Endothelial cell of umbilical vein (primary cell): ENCODE results near the gene NEURL1B. TPM values are rescaled to one million over a fixed set of nuclear protein-coding genes. Genes with fewer than 3 reads are reported as not detected.

Source experiments
- BruUV-seq: library from RNA; stranded (reverse); fragments of 400-500 nt; replicated peaks from 2 replicates; lab custom pipeline; 2021; lab: Mats Ljungman, UMichigan
- CTCF ChIA-PET: fragments of 300-600, 350-600 bp; sonication (Branson Sonifier 250); formaldehyde crosslinking; loops from one replicate; lab custom pipeline; 2021; ENCODE audit warnings: antibody characterized with exemption, inconsistent platforms; lab: Charles Lee
- POLR2A ChIA-PET: fragments of 300-600, 350-600 bp; sonication (Branson Sonifier 250); formaldehyde crosslinking; loops from one replicate; lab custom pipeline; 2021; ENCODE audit warnings: antibody characterized with exemption, inconsistent platforms; lab: Charles Lee
- DNase-seq: peaks from one replicate; pipeline ENCODE4 v3.0.0-alpha.2; 2011; ENCODE audit warnings: low read depth, low spot score
- FAIRE-seq: peaks from 2 replicates; lab custom pipeline; 2011; peaks lifted over from hg19 to GRCh38; lab: Jason Lieb, UNC
- H2AFZ ChIP-seq: 2 replicates; pipeline ENCODE4 v1.6.0; 2012; ENCODE audit warnings: low read depth, low read length, control low read depth, inconsistent platforms
- H3K27ac ChIP-seq: 2 replicates; pipeline ENCODE4 v1.5.1; 2011; ENCODE audit warnings: low read depth, mild to moderate bottlenecking, control low read depth, low read length, moderate library complexity; ENCODE audit not compliant: insufficient read depth
- H3K27me3 ChIP-seq, 2 experiments: 2 replicates each; pipeline versions ENCODE4 v1.6.0 to v1.6.1; 2011; ENCODE audit warnings: low read length in 2 of 2, mixed read lengths in 1 of 2; ENCODE audit not compliant: control insufficient read depth in 2 of 2, insufficient read depth in 2 of 2
- H3K36me3 ChIP-seq, 2 experiments: 2 replicates in 1 of 2; 3 replicates in 1 of 2; pipeline ENCODE4 v1.5.1; 2011; ENCODE audit warnings: low read length in 2 of 2, mild to moderate bottlenecking in 1 of 2, moderate library complexity in 1 of 2; ENCODE audit not compliant: control insufficient read depth in 2 of 2, insufficient read depth in 2 of 2; ENCODE audit errors: extremely low read depth in 1 of 2
- H3K4me1 ChIP-seq: 3 replicates; pipeline ENCODE4 v1.5.1; 2011; ENCODE audit warnings: mild to moderate bottlenecking, low read length; ENCODE audit not compliant: control insufficient read depth, insufficient read depth; ENCODE audit errors: extremely low read depth
- H3K4me2 ChIP-seq: 2 replicates; pipeline ENCODE4 v1.6.1; 2011; ENCODE audit warnings: low read length, control low read depth, mixed read lengths; ENCODE audit not compliant: insufficient read depth
- H3K4me3 ChIP-seq, 3 experiments: fragments of 200-600 bp in 1 of 3; sonication (generic), shearing (Covaris generic) in 1 of 3; replicated peaks in 1 of 3; 2 replicates each; pipeline ENCODE4 v1.5.1; 2011 to 2016; ENCODE audit warnings: control low read depth in 3 of 3, low read length in 3 of 3, mild to moderate bottlenecking in 2 of 3, inconsistent platforms in 1 of 3, low read depth in 1 of 3, moderate library complexity in 1 of 3; ENCODE audit not compliant: insufficient read depth in 1 of 3
- H3K79me2 ChIP-seq: 2 replicates; pipeline ENCODE4 v1.6.0; 2012; ENCODE audit warnings: low read length, inconsistent platforms; ENCODE audit not compliant: control insufficient read depth, insufficient read depth
- H3K9ac ChIP-seq: replicated peaks from 2 replicates; pipeline ENCODE3; 2011; ENCODE audit warnings: low read length, control low read depth; ENCODE audit not compliant: insufficient read depth; ENCODE audit errors: extremely low read depth
- H3K9me1 ChIP-seq: replicated peaks from 3 replicates; pipeline ENCODE4 v1.6.0; 2011; ENCODE audit warnings: mild to moderate bottlenecking, low read length; ENCODE audit not compliant: control insufficient read depth, insufficient read depth; ENCODE audit errors: extremely low read depth
- H3K9me3 ChIP-seq: replicated peaks from 2 replicates; pipeline ENCODE4 v1.5.1; 2012; ENCODE audit warnings: low read length, inconsistent platforms; ENCODE audit not compliant: control insufficient read depth, insufficient read depth
- H4K20me1 ChIP-seq: replicated peaks from 2 replicates; pipeline ENCODE3; 2011; ENCODE audit warnings: mild to moderate bottlenecking, low read length; ENCODE audit not compliant: control insufficient read depth, insufficient read depth; ENCODE audit errors: extremely low read depth
- EZH2 ChIP-seq: IDR thresholded peaks from 2 replicates; pipeline ENCODE4 v1.6.1; 2012; ENCODE audit warnings: borderline replicate concordance, low read depth, mild to moderate bottlenecking, moderate library complexity, low read length, inconsistent platforms; ENCODE audit not compliant: severe bottlenecking
- FOS ChIP-seq: IDR thresholded peaks from 2 replicates; pipeline ENCODE4 v1.6.1; 2011; ENCODE audit warnings: mild to moderate bottlenecking, low read length, moderate library complexity, borderline replicate concordance; ENCODE audit not compliant: insufficient read depth
- JUN ChIP-seq: IDR thresholded peaks from 2 replicates; pipeline ENCODE4 v1.6.1; 2011; ENCODE audit warnings: borderline replicate concordance, low read depth; ENCODE audit not compliant: insufficient read length, insufficient read depth
- MYC ChIP-seq: IDR thresholded peaks from one replicate; pipeline ENCODE4 v1.6.1; 2011; ENCODE audit warnings: mild to moderate bottlenecking, low read depth, low read length
- POLR2A ChIP-seq: IDR thresholded peaks from 2 replicates; pipeline ENCODE4 v1.6.1; 2012; ENCODE audit warnings: low read depth, mild to moderate bottlenecking, control low read depth, low read length
- dilution Hi-C: fragments of 300-500 bp; cut with MboI; formaldehyde crosslinking; loops from one replicate; pipeline ENCODE4 v1.15.0; 2019; ENCODE audit warnings: low sequenced_read_pairs; ENCODE audit not compliant: extremely low pct_ligation_motif_present
- intact Hi-C: fragments of 100-400 bp; cut with micrococcal nuclease; formaldehyde crosslinking; loops from one replicate; pipeline ENCODE4 v1.10.0; 2022
- polyA plus RNA-seq, 4 experiments: library from polyadenylated mRNA; depleted of rRNA in 3 of 4; stranded (reverse) in 3 of 4; unstranded in 1 of 4; fragments of >200 nt; gene quantifications; 2 replicates each; pipeline versions ENCODE4 v1.2.1 to v1.2.3, GENCODE V29; 2011 to 2012; ENCODE audit warnings: missing spikeins in 1 of 4
- total RNA-seq: library from RNA; stranded (reverse); gene quantifications from 2 replicates; pipeline ENCODE4 v1.2.3, GENCODE V29; 2021
- TF ChIP-seq, protein P1 (sequence below), 2 donors: IDR thresholded peaks; 1 replicate in 1 of 2; 2 replicates in 1 of 2; pipeline ENCODE4 v1.5.1; 2011; ENCODE audit warnings: low read length in 2 of 2, mild to moderate bottlenecking in 2 of 2, moderate library complexity in 2 of 2, control low read depth in 1 of 2, inconsistent platforms in 1 of 2, low read depth in 1 of 2; ENCODE audit not compliant: insufficient read depth in 1 of 2; ENCODE audit errors: extremely low read depth in 1 of 2
- TF ChIP-seq, protein P2 (sequence below): IDR thresholded peaks from 2 replicates; pipeline ENCODE4 v1.6.1; 2011; ENCODE audit not compliant: insufficient read depth, insufficient read length

NEURL1B gene
- total and polyA plus RNA-seq, 2 donors (not counting 3 experiments of a cell fraction or from before 2014, with no cell fraction given), result 0.44 to 1.6 TPM

DNA sequence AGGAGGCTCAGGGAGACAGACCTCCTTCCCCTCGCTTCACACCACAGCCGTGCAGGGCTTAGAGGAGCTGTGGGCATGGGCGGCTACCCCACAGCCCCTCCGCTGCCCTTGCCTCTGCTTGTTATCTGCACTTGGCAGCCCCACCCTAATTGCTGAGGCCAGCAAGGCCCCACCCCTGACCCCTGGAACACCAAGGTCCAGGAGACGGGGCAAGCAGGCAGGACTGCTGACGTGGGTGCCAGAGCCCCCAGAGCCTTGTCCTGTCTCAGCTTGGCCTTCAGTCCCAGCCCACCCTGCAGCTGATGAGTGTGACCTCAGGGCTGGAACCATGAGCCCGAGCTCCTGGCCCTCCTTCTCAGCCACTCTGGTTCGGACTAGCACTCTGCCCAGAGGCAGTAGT lies 29.1 kb upstream of the NEURL1B start:
- Histone ChIP-seq H3K27ac (no peak overlapping the region), H3K9ac (no peak overlapping the region), H2AFZ (no peak overlapping the region), H3K9me1 (no peaks in the 10 kb centered on the region), H3K36me3 (no peaks in the 10 kb centered on the region), H3K27me3 (peaks cover 2% of the 10 kb centered on the region in 2 experiments), H3K79me2 (no peaks in the 10 kb centered on the region), H4K20me1 (no peaks in the 10 kb centered on the region), H3K4me2 (no peak overlapping the region), H3K9me3 (no peaks in the 10 kb centered on the region), H3K4me1 (no peaks in the 10 kb centered on the region), H3K4me3 (no peak overlapping the region)
- DNase-seq (no peak), FAIRE-seq (no peak)
- ChIA-PET CTCF (no interaction called here), POLR2A (interaction anchor here (0.6 kb wide), 1 partner anchor 617 kb away, joined by 3 read pairs; no protein-coding TSS in a partner anchor)
- dilution Hi-C loops, result no loop called here
- BruUV-seq, result no TSS peak
- no peak for TF ChIP-seq MYC
- TF ChIP-seq, protein P1, sequence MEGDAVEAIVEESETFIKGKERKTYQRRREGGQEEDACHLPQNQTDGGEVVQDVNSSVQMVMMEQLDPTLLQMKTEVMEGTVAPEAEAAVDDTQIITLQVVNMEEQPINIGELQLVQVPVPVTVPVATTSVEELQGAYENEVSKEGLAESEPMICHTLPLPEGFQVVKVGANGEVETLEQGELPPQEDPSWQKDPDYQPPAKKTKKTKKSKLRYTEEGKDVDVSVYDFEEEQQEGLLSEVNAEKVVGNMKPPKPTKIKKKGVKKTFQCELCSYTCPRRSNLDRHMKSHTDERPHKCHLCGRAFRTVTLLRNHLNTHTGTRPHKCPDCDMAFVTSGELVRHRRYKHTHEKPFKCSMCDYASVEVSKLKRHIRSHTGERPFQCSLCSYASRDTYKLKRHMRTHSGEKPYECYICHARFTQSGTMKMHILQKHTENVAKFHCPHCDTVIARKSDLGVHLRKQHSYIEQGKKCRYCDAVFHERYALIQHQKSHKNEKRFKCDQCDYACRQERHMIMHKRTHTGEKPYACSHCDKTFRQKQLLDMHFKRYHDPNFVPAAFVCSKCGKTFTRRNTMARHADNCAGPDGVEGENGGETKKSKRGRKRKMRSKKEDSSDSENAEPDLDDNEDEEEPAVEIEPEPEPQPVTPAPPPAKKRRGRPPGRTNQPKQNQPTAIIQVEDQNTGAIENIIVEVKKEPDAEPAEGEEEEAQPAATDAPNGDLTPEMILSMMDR (IDR thresholded peaks at IDR 0.05; ENCODE audit: extremely low read depth in 1 of 2, insufficient read depth in 1 of 2, low read depth in 1 of 2, low read length in 2 of 2), result no peak
- TF ChIP-seq, protein P2, sequence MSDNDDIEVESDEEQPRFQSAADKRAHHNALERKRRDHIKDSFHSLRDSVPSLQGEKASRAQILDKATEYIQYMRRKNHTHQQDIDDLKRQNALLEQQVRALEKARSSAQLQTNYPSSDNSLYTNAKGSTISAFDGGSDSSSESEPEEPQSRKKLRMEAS, result no peak
- TF ChIP-seq JUN, result no peak
- TF ChIP-seq POLR2A, result no peak
- no peak for TF ChIP-seq FOS
- TF ChIP-seq EZH2, result no peak
- intact Hi-C loops, result no loop called here
